ENCODE results near the gene GLDC. TPM values are rescaled to one million over a fixed set of nuclear protein-coding genes. Genes with fewer than 3 reads are reported as not detected.

Gene GLDC
- total RNA-seq, 1 donor from 2014 or later: 8.9 TPM

DNA sequence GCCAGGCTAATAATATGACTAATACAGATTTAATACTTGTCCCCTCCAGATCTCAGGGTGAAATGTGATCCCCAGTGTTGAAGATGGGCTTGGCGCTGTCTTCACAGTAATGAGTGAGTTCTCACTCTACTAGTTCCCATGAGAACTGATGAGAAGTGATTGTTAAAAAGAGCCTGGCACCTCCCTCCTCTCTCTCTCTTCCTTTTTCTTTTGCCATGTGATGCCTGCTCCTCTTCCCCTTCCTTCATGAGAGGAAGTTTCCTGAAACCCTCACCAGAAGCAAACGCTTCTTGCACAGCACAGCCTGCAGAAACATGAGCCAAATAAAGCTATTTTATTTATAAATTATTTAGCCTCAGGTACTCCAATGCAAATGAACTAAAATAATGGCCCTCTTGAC lies 55.2 kb downstream of the GLDC start:
- Mint-ChIP-seq H3K27ac (ENCODE audit: unreplicated experiment) (no peak overlapping the region), H3K27me3 (ENCODE audit: low read depth, unreplicated experiment) (no peaks in the 10 kb centered on the region)
- FAIRE-seq: no peak

DNA sequence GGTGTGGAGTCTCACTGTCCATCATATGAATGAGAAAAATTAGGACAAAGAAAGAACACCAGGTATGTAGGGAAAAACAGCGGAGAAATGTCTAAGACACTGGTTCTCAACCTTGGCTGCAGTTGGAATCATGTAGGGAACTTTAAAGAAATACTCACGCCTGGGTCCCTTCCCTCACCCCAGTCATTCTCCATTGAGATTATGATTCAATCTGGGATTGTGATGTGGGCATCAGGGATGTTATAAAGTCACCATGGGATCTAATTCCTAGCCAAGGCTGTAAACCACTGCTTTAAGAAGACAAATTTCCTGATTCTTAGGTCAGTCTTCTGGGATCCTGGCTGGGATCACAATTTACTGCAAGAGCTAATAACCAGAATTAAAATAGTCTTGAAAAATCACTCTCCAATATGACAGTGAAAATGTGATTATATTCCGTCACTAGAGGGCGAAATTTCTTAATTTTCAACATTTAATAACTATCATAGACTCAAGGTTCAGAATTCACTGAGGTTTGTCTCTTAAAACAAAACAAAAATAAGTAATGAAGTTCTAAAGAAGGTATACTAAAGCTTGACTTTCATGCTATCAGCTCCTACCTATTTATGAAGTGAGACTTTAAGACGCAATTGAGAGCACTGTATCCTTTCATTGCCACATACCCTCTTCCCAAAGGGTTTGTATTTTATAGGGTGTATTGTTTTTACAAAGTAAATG lies 60.5 kb downstream of the GLDC start:
- Histone ChIP-seq H3K9ac (ENCODE audit: low read length) (no peak overlapping the region), H4K20me1 (ENCODE audit: insufficient read depth, low read length) (no peaks in the 10 kb centered on the region), H3K27me3 (ENCODE audit: insufficient read depth, low read length) (no peaks in the 10 kb centered on the region), H3K4me2 (ENCODE audit: low read length) (no peak overlapping the region), H3K79me2 (ENCODE audit: insufficient read depth, low read length) (no peaks in the 10 kb centered on the region), H3K27ac (ENCODE audit: low read depth, low read length) (no peak overlapping the region), H3K9me3 (ENCODE audit: insufficient read depth, low read depth, low read length) (no peaks in the 10 kb centered on the region), H3K4me3 (ENCODE audit: insufficient read depth, low read depth, low read length) (no peak overlapping the region), H3K4me1 (ENCODE audit: insufficient read depth, low read length) (no peaks in the 10 kb centered on the region), H3K36me3 (ENCODE audit: insufficient read depth, low read length) (no peaks in the 10 kb centered on the region), H2AFZ (ENCODE audit: low read depth, low read length) (no peak overlapping the region)
- TF ChIP-seq EZH2 (IDR thresholded peaks at IDR 0.05; ENCODE audit: insufficient read depth, low read length): no peak
- TF ChIP-seq, protein P1, sequence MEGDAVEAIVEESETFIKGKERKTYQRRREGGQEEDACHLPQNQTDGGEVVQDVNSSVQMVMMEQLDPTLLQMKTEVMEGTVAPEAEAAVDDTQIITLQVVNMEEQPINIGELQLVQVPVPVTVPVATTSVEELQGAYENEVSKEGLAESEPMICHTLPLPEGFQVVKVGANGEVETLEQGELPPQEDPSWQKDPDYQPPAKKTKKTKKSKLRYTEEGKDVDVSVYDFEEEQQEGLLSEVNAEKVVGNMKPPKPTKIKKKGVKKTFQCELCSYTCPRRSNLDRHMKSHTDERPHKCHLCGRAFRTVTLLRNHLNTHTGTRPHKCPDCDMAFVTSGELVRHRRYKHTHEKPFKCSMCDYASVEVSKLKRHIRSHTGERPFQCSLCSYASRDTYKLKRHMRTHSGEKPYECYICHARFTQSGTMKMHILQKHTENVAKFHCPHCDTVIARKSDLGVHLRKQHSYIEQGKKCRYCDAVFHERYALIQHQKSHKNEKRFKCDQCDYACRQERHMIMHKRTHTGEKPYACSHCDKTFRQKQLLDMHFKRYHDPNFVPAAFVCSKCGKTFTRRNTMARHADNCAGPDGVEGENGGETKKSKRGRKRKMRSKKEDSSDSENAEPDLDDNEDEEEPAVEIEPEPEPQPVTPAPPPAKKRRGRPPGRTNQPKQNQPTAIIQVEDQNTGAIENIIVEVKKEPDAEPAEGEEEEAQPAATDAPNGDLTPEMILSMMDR (IDR thresholded peaks at IDR 0.05; ENCODE audit: insufficient read depth, low read depth, low read length): peak; percentile 41
- DNase-seq (ENCODE audit: low read depth) (peak; percentile 20), FAIRE-seq (peak; percentile 60)
- H3K27me3 Mint-ChIP-seq (ENCODE audit: low read depth, unreplicated experiment): peaks cover 2% of the 10 kb centered on the region
- H3K27ac Mint-ChIP-seq (ENCODE audit: unreplicated experiment): no peak overlapping the region
- no peaks in the 10 kb centered on the region for H3K4me1 Mint-ChIP-seq (ENCODE audit: low read depth, unreplicated experiment)
- H3K4me3 Mint-ChIP-seq (ENCODE audit: unreplicated experiment): no peak overlapping the region
- no peaks in the 10 kb centered on the region for H3K36me3 Mint-ChIP-seq (ENCODE audit: low read depth, unreplicated experiment)
- no peaks in the 10 kb centered on the region for H3K9me3 Mint-ChIP-seq (ENCODE audit: unreplicated experiment)

More for the DNA sequence above, 55.2 kb downstream of the GLDC start:
- Histone ChIP-seq H3K79me2 (ENCODE audit: insufficient read depth, low read length) (no peaks in the 10 kb centered on the region), H3K4me2 (ENCODE audit: low read length) (no peak overlapping the region), H4K20me1 (ENCODE audit: insufficient read depth, low read length) (no peaks in the 10 kb centered on the region), H3K9ac (ENCODE audit: low read length) (no peak overlapping the region), H3K4me1 (ENCODE audit: insufficient read depth, low read length) (no peaks in the 10 kb centered on the region), H3K9me3 (ENCODE audit: insufficient read depth, low read depth, low read length) (no peaks in the 10 kb centered on the region), H3K4me3 (ENCODE audit: insufficient read depth, low read depth, low read length) (no peak overlapping the region), H3K27ac (ENCODE audit: low read depth, low read length) (no peak overlapping the region), H3K36me3 (ENCODE audit: insufficient read depth, low read length) (no peaks in the 10 kb centered on the region), H2AFZ (ENCODE audit: low read depth, low read length) (no peak overlapping the region), H3K27me3 (ENCODE audit: insufficient read depth, low read length) (no peaks in the 10 kb centered on the region)
- Mint-ChIP-seq H3K36me3 (ENCODE audit: low read depth, unreplicated experiment) (no peaks in the 10 kb centered on the region), H3K4me3 (ENCODE audit: unreplicated experiment) (no peak overlapping the region), H3K9me3 (ENCODE audit: unreplicated experiment) (no peaks in the 10 kb centered on the region), H3K4me1 (ENCODE audit: low read depth, unreplicated experiment) (peaks cover 2% of the 10 kb centered on the region)
- no peak for DNase-seq (ENCODE audit: low read depth)
- TF ChIP-seq, protein P1 (IDR thresholded peaks at IDR 0.05; ENCODE audit: insufficient read depth, low read depth, low read length): no peak
- TF ChIP-seq EZH2 (IDR thresholded peaks at IDR 0.05; ENCODE audit: insufficient read depth, low read length): no peak

DNA sequence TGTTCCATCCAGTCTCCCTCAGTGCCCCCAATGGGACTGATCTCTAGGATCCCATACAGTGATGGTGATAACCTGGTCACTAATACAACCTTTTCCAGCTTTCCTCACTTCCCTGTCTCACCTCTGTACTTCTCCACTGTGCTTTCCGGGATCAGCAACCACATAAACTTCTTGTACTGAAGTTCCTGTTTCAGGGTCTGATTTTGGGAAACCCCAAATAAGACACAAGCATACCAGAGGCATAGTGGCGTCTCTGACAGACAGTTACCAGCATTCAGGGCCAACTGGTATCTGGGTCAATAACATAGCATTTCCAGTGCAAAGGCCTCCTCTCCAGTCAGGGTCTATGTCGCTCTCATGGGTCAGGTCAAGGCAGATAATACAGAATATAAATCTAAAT lies 64.3 kb downstream of the GLDC start:
- H3K27ac Mint-ChIP-seq (ENCODE audit: unreplicated experiment): no peak overlapping the region
- H3K9ac ChIP-seq (ENCODE audit: low read length): no peak overlapping the region
- no peaks in the 10 kb centered on the region for H4K20me1 ChIP-seq (ENCODE audit: insufficient read depth, low read length)
- no peak overlapping the region for H3K4me2 ChIP-seq (ENCODE audit: low read length)
- H3K79me2 ChIP-seq (ENCODE audit: insufficient read depth, low read length): no peaks in the 10 kb centered on the region
- peaks cover 4% of the 10 kb centered on the region for H3K27me3 Mint-ChIP-seq (ENCODE audit: low read depth, unreplicated experiment)
- H3K27ac ChIP-seq (ENCODE audit: low read depth, low read length): no peak overlapping the region
- H3K36me3 Mint-ChIP-seq (ENCODE audit: low read depth, unreplicated experiment): no peaks in the 10 kb centered on the region
- H3K27me3 ChIP-seq (ENCODE audit: insufficient read depth, low read length): no peaks in the 10 kb centered on the region
- DNase-seq (ENCODE audit: low read depth) (no peak), FAIRE-seq (no peak)
- no peak for TF ChIP-seq EZH2 (IDR thresholded peaks at IDR 0.05; ENCODE audit: insufficient read depth, low read length)
- TF ChIP-seq, protein P1 (IDR thresholded peaks at IDR 0.05; ENCODE audit: insufficient read depth, low read depth, low read length): no peak
- no peak overlapping the region for H3K4me3 Mint-ChIP-seq (ENCODE audit: unreplicated experiment)
- H3K4me3 ChIP-seq (ENCODE audit: insufficient read depth, low read depth, low read length): no peak overlapping the region
- no peaks in the 10 kb centered on the region for H3K9me3 Mint-ChIP-seq (ENCODE audit: unreplicated experiment)
- H2AFZ ChIP-seq (ENCODE audit: low read depth, low read length): no peak overlapping the region
- no peaks in the 10 kb centered on the region for H3K4me1 Mint-ChIP-seq (ENCODE audit: low read depth, unreplicated experiment)
- no peaks in the 10 kb centered on the region for H3K9me3 ChIP-seq (ENCODE audit: insufficient read depth, low read depth, low read length)
- H3K4me1 ChIP-seq (ENCODE audit: insufficient read depth, low read length): no peaks in the 10 kb centered on the region
- no peaks in the 10 kb centered on the region for H3K36me3 ChIP-seq (ENCODE audit: insufficient read depth, low read length)
